Fibroblast of villous mesenchyme (primary cell): ENCODE results near the gene ZG16. TPM values are rescaled to one million over a fixed set of nuclear protein-coding genes. Genes with fewer than 3 reads are reported as not detected.
A peak's percentile ranks its signal among the peaks of the same experiment; 100 is the strongest.

Experiments used
- DNase-seq: peaks from one replicate; pipeline ENCODE4 v3.0.0-alpha.2; 2010; ENCODE audit warnings: low read depth
- H3K4me3 ChIP-seq: 2 replicates; pipeline ENCODE4 v1.5.1; 2011; ENCODE audit warnings: low read depth, mild to moderate bottlenecking, low read length
- CTCF ChIP-seq: IDR thresholded peaks from 2 replicates; pipeline ENCODE4 v1.5.1; 2012; ENCODE audit warnings: low read depth, mild to moderate bottlenecking, low read length; ENCODE audit not compliant: insufficient read depth
- total RNA-seq: library from RNA; depleted of rRNA; stranded (reverse); fragments of >200 nt; gene quantifications from 2 replicates; pipeline ENCODE4 v1.2.3, GENCODE V29; 2012

The ZG16 gene
- total RNA-seq, 1 donor, result not detected

GRCh38 chr16:29811896-29812665 is 34.0 kb downstream of the ZG16 start, which contains the start of gene PRRT2:
Gene PRRT2, plus strand, starts transcription at chr16:29812193. Its CDS starts 862 bp downstream, at chr16:29813055.
- peak within 1 kb of the TSS; percentile 64 for H3K4me3 ChIP-seq
- DNase-seq, result peak; percentile 49
- TF ChIP-seq CTCF, result no peak

GRCh38 chr16:29812754-29813643 is 34.9 kb downstream of the ZG16 start:
- peak overlapping the region; percentile 64 for H3K4me3 ChIP-seq
- DNase-seq, result no peak
- no peak for TF ChIP-seq CTCF

GRCh38 chr16:29813644-29814562 is 35.8 kb downstream of the ZG16 start:
- DNase-seq, result no peak
- no peak overlapping the region for H3K4me3 ChIP-seq
- TF ChIP-seq CTCF, result no peak

- no peak overlapping the region for H3K4me3 ChIP-seq
- no peak for TF ChIP-seq CTCF
Measured at GRCh38 chr16:29814592-29814991, 36.5 kb downstream of the ZG16 start.

GRCh38 chr16:29815032-29815721 is 37.1 kb downstream of the ZG16 start:
- H3K4me3 ChIP-seq, result peak overlapping the region; percentile 87
- TF ChIP-seq CTCF, result no peak
- DNase-seq, result no peak

More at GRCh38 chr16:29814592-29814991, 36.5 kb downstream of the ZG16 start:
- DNase-seq, result no peak
